Measurements from ENCODE around the gene DCAF15.

Gene DCAF15

GRCh38 chr19:13986348-13986904 is 34.1 kb downstream of the DCAF15 start:
- H3K4me3 ChIP-seq (ENCODE audit: low read depth, low read length) = no peak overlapping the region
- TF ChIP-seq, protein P1, sequence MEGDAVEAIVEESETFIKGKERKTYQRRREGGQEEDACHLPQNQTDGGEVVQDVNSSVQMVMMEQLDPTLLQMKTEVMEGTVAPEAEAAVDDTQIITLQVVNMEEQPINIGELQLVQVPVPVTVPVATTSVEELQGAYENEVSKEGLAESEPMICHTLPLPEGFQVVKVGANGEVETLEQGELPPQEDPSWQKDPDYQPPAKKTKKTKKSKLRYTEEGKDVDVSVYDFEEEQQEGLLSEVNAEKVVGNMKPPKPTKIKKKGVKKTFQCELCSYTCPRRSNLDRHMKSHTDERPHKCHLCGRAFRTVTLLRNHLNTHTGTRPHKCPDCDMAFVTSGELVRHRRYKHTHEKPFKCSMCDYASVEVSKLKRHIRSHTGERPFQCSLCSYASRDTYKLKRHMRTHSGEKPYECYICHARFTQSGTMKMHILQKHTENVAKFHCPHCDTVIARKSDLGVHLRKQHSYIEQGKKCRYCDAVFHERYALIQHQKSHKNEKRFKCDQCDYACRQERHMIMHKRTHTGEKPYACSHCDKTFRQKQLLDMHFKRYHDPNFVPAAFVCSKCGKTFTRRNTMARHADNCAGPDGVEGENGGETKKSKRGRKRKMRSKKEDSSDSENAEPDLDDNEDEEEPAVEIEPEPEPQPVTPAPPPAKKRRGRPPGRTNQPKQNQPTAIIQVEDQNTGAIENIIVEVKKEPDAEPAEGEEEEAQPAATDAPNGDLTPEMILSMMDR (IDR thresholded peaks at IDR 0.05; ENCODE audit: control insufficient read depth, extremely low read depth, insufficient read depth) = no peak
- no peak for DNase-seq (ENCODE audit: low read depth)

- no peak for DNase-seq (ENCODE audit: low read depth)
- no peak overlapping the region for H3K4me3 ChIP-seq (ENCODE audit: low read depth, low read length)
- TF ChIP-seq, protein P1 (IDR thresholded peaks at IDR 0.05; ENCODE audit: control insufficient read depth, extremely low read depth, insufficient read depth) = no peak
Observed at GRCh38 chr19:13987101-13987890, 35.0 kb downstream of the DCAF15 start.

DNA sequence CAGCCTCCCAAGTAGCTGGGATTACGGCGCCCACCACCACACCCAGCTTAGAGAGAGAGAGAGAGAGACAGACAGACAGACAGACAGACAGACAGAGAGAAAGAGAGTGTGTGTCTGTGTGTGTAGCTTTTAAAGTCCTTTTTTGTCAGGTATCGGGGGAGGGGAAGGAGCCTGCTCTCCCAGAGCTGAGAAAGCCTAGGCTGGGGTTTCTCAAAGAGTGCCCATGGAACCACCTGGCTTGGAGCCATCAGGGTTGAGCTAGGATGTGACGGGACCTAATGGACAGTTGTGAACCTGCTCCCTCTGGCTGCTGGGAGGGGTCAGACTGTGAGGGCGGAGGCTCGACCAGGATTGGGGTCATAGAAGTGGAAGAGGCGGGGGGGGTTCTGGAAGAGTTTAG is 37.2 kb downstream of the DCAF15 start:
- H3K4me3 ChIP-seq (ENCODE audit: low read depth, low read length) = no peak overlapping the region
- TF ChIP-seq, protein P1 (IDR thresholded peaks at IDR 0.05; ENCODE audit: control insufficient read depth, extremely low read depth, insufficient read depth) = no peak
- DNase-seq (ENCODE audit: low read depth) = no peak

DNA sequence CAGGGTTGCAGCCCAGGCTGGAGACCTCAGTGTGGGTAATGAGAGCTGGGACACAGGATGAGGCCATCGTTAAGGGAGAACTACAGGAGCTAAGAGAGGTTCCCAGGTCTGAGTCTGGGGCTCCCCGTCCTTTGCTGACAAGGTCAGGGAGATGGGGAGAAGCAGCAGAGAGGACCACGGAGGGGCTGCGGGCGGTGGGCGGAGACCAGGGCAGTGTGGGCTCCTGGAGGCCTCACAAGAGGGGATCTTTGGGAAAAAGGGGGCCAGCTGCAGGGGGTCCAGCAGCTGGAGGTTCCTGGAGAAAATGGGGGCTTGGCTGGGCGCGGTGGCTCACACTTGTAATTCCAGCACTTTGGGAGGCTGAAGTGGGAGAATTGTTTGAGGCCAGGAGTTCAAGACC is 37.8 kb downstream of the DCAF15 start:
- TF ChIP-seq, protein P1 (IDR thresholded peaks at IDR 0.05; ENCODE audit: control insufficient read depth, extremely low read depth, insufficient read depth) = no peak
- DNase-seq (ENCODE audit: low read depth) = no peak
- no peak overlapping the region for H3K4me3 ChIP-seq (ENCODE audit: low read depth, low read length)

- TF ChIP-seq, protein P1 (IDR thresholded peaks at IDR 0.05; ENCODE audit: control insufficient read depth, extremely low read depth, insufficient read depth) = no peak
- no peak overlapping the region for H3K4me3 ChIP-seq (ENCODE audit: low read depth, low read length)
- no peak for DNase-seq (ENCODE audit: low read depth)
Observed at GRCh38 chr19:13992025-13992424, 39.7 kb downstream of the DCAF15 start.

- TF ChIP-seq, protein P1 (IDR thresholded peaks at IDR 0.05; ENCODE audit: control insufficient read depth, extremely low read depth, insufficient read depth) = no peak
- no peak for DNase-seq (ENCODE audit: low read depth)
- no peak overlapping the region for H3K4me3 ChIP-seq (ENCODE audit: low read depth, low read length)
Observed at GRCh38 chr19:13993590-13994300, 41.4 kb downstream of the DCAF15 start.
